ENCODE data around the gene REPIN1. TPM values are rescaled to one million over a fixed set of nuclear protein-coding genes. Genes with fewer than 3 reads are reported as not detected.

REPIN1 gene
- total RNA-seq, 1 experiment from 2014 or later = 106 TPM

GRCh38 chr7:150355666-150356059 lies 13.0 kb upstream of the REPIN1 start:
- Histone ChIP-seq H3T11ph (ENCODE audit: low read length) (no peak overlapping the region), H4K20me1 (ENCODE audit: control insufficient read depth, insufficient read depth, insufficient read length) (no peaks in the 10 kb centered on the region), H3K27me3 (ENCODE audit: insufficient read depth, low read length) (no peaks in the 10 kb centered on the region), H2AFZ (ENCODE audit: low read length) (no peak overlapping the region), H3K27ac (ENCODE audit: insufficient read length, low read depth, low read length) (no peak overlapping the region), H3K9ac (ENCODE audit: extremely low read depth, insufficient read length, low read length) (no peak overlapping the region), H2AK5ac (ENCODE audit: insufficient read length, low read length) (no peak overlapping the region), H3K4me2 (ENCODE audit: insufficient read depth, insufficient read length, low read length) (no peak overlapping the region), H3K4me1 (ENCODE audit: insufficient read depth, low read length) (0 out of 2 replicates have a peak, but pooled peaks cover 3% of the 10 kb centered on the region), H4K8ac (replicated peaks; ENCODE audit: insufficient read length, low read depth, low read length) (no peak overlapping the region), H3K79me2 (ENCODE audit: insufficient read depth, low read length) (no peaks in the 10 kb centered on the region), H2BK120ac (ENCODE audit: low read depth, low read length, poor library complexity, severe bottlenecking) (no peak overlapping the region), H4K91ac (ENCODE audit: insufficient read length, low read depth, low read length) (no peak overlapping the region), H2BK12ac (ENCODE audit: insufficient read length, low read depth, low read length) (no peak overlapping the region), H3K18ac (ENCODE audit: insufficient read length, low read depth, low read length) (no peak overlapping the region), H4K5ac (ENCODE audit: insufficient read length, low read depth, low read length) (no peak overlapping the region), H3K79me1 (ENCODE audit: insufficient read depth, low read depth, low read length, poor library complexity, severe bottlenecking) (no peaks in the 10 kb centered on the region), H3K23me2 (ENCODE audit: insufficient read length, low read depth, low read length, poor library complexity, severe bottlenecking) (no peaks in the 10 kb centered on the region), H2BK15ac (ENCODE audit: low read depth, low read length) (no peak overlapping the region), H3K14ac (ENCODE audit: insufficient read depth, low read length) (no peak overlapping the region), H2BK5ac (ENCODE audit: insufficient read length, low read length) (no peak overlapping the region), H3K56ac (ENCODE audit: insufficient read length, low read depth, low read length) (no peak overlapping the region), H3K9me3 (ENCODE audit: control insufficient read depth, low read depth, low read length) (no peaks in the 10 kb centered on the region), H3K4ac (ENCODE audit: low read depth, low read length) (no peak overlapping the region), H3K23ac (ENCODE audit: insufficient read length, low read depth, low read length) (no peak overlapping the region), H2BK20ac (ENCODE audit: low read depth, low read length, poor library complexity, severe bottlenecking) (no peak overlapping the region)
- H3K4me1 Mint-ChIP-seq = peaks cover 7 to 15% of the 10 kb centered on the region in 2 experiments; a peak in 3 of 4 replicates
- H3K36me3 Mint-ChIP-seq (ENCODE audit: insufficient read depth in 1 of 3, low read depth in 3 of 3) = peaks cover 0 to 4% (median 0%) of the 10 kb centered on the region in 3 experiments; a peak in 1 of 7 replicates
- H3K27me3 Mint-ChIP-seq (ENCODE audit: low read depth) = no peaks in the 10 kb centered on the region; the same call in 1 of the 2 replicates
- WGBS (ENCODE audit: extremely low coverage, insufficient read length, low lambda C conversion rate) = no CpG with 5 or more reads among the region's 1 CpG
- TF ChIP-seq CTCF (conservative IDR thresholded peaks at IDR 0.05) = no peak
- H3K4me3 Mint-ChIP-seq = no peak overlapping the region
- peaks cover 4 to 7% of the 10 kb centered on the region in 2 experiments; a peak in 3 of 5 replicates for H3K9me3 Mint-ChIP-seq
- DNase-seq = no peak
- no peak overlapping the region for H3K27ac Mint-ChIP-seq

All from H9 (cell line).